Bronchial epithelial cell (primary cell): ENCODE data around the gene LTO1. TPM values are rescaled to one million over a fixed set of nuclear protein-coding genes. Genes with fewer than 3 reads are reported as not detected.

Source experiments
- DNase-seq: peaks from one replicate; pipeline ENCODE4 v3.0.0-alpha.2; 2010; ENCODE audit warnings: low read depth
- FAIRE-seq: peaks from 2 replicates; lab custom pipeline; 2011; peaks lifted over from hg19 to GRCh38; lab: Jason Lieb, UNC
- H3K27me3 ChIP-seq: 2 replicates; pipeline ENCODE4 v1.5.1; 2011; ENCODE audit warnings: low read length; ENCODE audit not compliant: control insufficient read depth, insufficient read depth
- H3K36me3 ChIP-seq: 2 replicates; pipeline ENCODE4 v1.5.1; 2011; ENCODE audit warnings: low read length; ENCODE audit not compliant: control insufficient read depth, insufficient read depth
- H3K4me3 ChIP-seq: 2 replicates; pipeline ENCODE4 v1.5.1; 2011; ENCODE audit warnings: mild to moderate bottlenecking, low read depth, low read length, control low read depth
- total RNA-seq: library from RNA; depleted of rRNA; stranded (reverse); fragments of >200 nt; gene quantifications from 2 replicates; pipeline ENCODE4 v1.2.1, GENCODE V29; 2014
- TF ChIP-seq, protein P1 (sequence below): IDR thresholded peaks from 2 replicates; pipeline ENCODE4 v1.5.1; 2011; ENCODE audit warnings: mild to moderate bottlenecking, moderate library complexity, low read length, control low read depth, inconsistent platforms; ENCODE audit not compliant: insufficient read depth, severe bottlenecking

LTO1 gene
- total RNA-seq, 1 donor from 2014 or later = 18.2 TPM

- H3K36me3 ChIP-seq = peaks cover 27% of the 10 kb centered on the region
- TF ChIP-seq, protein P1, sequence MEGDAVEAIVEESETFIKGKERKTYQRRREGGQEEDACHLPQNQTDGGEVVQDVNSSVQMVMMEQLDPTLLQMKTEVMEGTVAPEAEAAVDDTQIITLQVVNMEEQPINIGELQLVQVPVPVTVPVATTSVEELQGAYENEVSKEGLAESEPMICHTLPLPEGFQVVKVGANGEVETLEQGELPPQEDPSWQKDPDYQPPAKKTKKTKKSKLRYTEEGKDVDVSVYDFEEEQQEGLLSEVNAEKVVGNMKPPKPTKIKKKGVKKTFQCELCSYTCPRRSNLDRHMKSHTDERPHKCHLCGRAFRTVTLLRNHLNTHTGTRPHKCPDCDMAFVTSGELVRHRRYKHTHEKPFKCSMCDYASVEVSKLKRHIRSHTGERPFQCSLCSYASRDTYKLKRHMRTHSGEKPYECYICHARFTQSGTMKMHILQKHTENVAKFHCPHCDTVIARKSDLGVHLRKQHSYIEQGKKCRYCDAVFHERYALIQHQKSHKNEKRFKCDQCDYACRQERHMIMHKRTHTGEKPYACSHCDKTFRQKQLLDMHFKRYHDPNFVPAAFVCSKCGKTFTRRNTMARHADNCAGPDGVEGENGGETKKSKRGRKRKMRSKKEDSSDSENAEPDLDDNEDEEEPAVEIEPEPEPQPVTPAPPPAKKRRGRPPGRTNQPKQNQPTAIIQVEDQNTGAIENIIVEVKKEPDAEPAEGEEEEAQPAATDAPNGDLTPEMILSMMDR = no peak
- DNase-seq (no peak), FAIRE-seq (no peak)
- H3K4me3 ChIP-seq = no peak overlapping the region
- H3K27me3 ChIP-seq = no peaks in the 10 kb centered on the region
Measured at GRCh38 chr11:69653406-69653960, 21.7 kb downstream of the LTO1 start.

DNA sequence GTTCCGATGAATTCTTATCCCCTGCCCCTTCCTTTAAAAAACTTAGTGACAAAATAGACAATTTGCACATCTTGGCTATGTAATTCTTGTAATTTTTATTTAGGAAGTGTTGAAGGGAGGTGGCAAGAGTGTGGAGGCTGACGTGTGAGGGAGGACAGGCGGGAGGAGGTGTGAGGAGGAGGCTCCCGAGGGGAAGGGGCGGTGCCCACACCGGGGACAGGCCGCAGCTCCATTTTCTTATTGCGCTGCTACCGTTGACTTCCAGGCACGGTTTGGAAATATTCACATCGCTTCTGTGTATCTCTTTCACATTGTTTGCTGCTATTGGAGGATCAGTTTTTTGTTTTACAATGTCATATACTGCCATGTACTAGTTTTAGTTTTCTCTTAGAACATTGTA lies 22.2 kb downstream of the LTO1 start:
- H3K36me3 ChIP-seq = peaks cover 31% of the 10 kb centered on the region
- DNase-seq (no peak), FAIRE-seq (no peak)
- no peak overlapping the region for H3K4me3 ChIP-seq
- H3K27me3 ChIP-seq = no peaks in the 10 kb centered on the region
- TF ChIP-seq, protein P1 = no peak

GRCh38 chr11:69651834-69652620 lies 23.1 kb downstream of the LTO1 start:
- FAIRE-seq (no peak), DNase-seq (no peak)
- H3K36me3 ChIP-seq = peaks cover 34% of the 10 kb centered on the region
- no peaks in the 10 kb centered on the region for H3K27me3 ChIP-seq
- no peak overlapping the region for H3K4me3 ChIP-seq
- TF ChIP-seq, protein P1 = no peak

DNA sequence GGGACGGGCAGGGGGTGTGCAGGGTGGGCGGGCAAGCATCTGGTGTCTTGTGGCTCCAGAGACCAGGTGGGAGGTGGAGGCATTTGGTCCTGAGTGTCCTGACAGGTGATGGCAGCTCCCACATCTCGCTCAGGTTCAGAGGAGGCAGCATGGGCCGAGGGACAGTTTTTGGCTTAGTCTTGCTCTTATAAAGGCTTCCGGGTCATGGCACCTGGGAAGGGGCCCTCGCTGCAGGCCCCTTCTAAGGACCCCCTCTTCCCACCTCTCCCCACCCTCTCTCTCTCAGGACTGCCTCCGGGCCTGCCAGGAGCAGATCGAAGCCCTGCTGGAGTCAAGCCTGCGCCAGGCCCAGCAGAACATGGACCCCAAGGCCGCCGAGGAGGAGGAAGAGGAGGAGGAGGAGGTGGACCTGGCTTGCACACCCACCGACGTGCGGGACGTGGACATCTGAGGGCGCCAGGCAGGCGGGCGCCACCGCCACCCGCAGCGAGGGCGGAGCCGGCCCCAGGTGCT lies 24.3 kb downstream of the LTO1 start:
- Histone ChIP-seq H3K4me3 (no peak overlapping the region), H3K36me3 (peaks cover 37% of the 10 kb centered on the region), H3K27me3 (no peaks in the 10 kb centered on the region)
- TF ChIP-seq, protein P1 = no peak
- FAIRE-seq = no peak
- DNase-seq = no peak

DNA sequence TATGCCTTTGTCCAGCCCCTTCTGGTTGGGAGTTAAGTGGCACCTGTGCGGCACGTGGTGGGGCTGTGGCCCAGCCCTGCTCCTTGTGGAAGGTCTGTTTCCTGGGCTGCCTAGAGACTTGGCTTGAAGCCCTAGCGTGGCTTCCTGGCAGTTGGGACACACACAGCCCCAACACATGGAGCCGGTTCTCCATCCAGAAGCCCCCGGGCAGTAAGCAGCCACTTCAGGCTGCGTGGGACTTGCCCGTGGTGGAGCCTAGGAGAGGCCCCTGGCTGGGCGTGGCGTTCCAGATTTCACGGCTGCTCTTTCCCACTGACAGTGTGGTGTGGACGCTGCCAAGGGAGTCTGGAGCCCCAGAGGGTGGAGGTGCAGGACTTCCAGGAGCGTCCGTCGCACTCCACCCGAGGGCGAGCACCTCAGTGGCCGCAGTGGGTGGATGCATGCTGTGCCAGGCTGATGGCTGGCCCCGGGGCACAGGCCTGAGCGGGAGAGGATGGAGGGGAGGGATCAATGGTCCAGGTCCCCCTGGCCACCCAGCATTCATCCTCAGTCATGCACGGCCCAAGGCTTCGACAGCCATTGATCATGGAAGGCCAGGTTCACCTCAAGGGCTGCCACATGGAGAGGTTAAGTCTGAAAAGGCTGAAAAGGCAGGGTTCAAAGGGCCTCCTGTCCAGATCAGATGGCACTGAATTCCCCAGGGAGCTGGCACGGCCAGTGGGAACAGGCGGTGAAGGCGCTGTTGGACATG lies 24.9 kb downstream of the LTO1 start:
- TF ChIP-seq, protein P1 = no peak
- H3K36me3 ChIP-seq = peaks cover 40% of the 10 kb centered on the region

More for the DNA sequence above, 24.9 kb downstream of the LTO1 start:
- no peak overlapping the region for H3K4me3 ChIP-seq
- FAIRE-seq = no peak
- H3K27me3 ChIP-seq = no peaks in the 10 kb centered on the region
- no peak for DNase-seq
